Stimulated activated CD8-positive, alpha-beta memory T cell treated with anti-CD3 and anti-CD28 coated beads, Interleukin-12 subunit alpha, Interleukin-12 subunit beta, amount 100 ng/mL, for 1 hour (primary cell): ENCODE measurements around the gene C2orf42.
A peak's percentile ranks its signal among the peaks of the same experiment; 100 is the strongest.
"Not testable (repeated sequence)": the region's sequence is repeated elsewhere in the genome, so short reads cannot be mapped to it uniquely, and the experiment has no call there.

Source experiments
- DNase-seq: peaks from one replicate; pipeline ENCODE4 v3.0.0-alpha.2; 2020; ENCODE audit warnings: low read depth

C2orf42 gene

DNA sequence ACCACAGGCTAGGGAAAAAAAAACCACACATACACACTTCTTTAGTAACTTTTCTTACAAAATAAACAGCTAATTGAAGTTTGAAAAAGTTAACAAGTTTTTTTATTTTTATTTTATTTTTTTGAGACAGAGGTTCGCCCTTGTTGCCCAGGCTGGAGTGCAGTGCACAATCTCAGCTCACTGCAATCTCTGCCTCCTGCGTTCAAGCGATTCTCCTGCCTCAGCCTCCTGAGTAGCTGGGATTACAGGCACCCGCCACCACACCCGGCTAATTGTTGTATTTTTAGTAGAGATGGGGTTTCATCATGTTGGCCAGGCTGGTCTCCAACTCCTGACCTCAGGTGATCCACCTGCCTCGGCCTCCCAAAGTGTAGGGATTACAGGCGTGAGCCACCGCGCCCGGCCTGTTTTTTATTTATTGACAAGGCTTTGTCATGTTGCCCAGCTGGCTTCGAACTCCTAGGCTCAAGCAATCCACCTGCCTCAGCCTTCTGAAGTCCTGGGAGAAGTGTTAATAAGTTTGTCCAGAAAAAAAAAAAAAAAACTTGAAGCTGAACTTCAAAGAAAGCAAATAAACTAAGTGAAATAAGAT is 21.1 kb downstream of the C2orf42 start:
- DNase-seq: not testable (repeated sequence)

DNA sequence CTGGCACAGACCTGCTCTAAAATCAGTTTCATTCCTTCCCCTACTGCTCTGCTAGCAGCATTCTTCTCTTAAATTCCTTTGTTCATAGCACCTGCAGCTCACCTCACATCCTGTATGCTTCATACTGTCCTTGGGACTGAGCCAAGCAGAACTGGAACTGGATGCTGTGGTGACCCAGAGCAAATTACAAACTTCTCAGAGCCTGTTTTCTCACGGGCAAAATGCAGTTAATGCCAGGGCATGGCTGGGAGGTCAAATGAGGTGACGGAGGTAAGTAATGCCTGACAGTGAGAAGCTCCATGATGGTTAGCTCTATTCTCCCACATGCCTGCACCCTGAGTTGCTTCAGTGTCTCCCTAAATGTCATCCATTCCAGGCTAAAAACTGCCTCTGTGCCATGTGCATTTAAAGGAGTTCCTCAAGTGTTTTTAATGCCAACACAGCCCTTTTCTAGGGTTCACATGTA is 29.7 kb downstream of the C2orf42 start:
- no peak for DNase-seq

DNA sequence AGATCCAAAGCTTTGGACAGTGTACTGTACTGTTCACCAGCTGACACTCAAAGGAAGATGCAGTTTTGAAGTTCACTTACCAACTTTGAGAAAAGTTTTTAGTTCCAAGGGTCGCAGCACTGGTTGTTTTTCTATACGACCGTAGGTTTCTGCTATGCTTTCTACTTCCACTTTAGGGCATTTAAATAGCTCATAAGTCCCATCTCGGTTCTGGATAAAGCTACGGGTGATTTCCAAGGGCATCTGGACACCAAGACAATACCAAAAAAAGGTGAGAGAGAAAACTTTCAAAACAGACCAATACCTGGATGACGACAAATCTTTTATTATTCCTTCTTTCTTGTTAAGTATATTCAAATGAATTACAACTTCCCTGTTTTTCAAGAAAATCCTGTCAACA is 30.3 kb downstream of the C2orf42 start:
- no peak for DNase-seq

DNA sequence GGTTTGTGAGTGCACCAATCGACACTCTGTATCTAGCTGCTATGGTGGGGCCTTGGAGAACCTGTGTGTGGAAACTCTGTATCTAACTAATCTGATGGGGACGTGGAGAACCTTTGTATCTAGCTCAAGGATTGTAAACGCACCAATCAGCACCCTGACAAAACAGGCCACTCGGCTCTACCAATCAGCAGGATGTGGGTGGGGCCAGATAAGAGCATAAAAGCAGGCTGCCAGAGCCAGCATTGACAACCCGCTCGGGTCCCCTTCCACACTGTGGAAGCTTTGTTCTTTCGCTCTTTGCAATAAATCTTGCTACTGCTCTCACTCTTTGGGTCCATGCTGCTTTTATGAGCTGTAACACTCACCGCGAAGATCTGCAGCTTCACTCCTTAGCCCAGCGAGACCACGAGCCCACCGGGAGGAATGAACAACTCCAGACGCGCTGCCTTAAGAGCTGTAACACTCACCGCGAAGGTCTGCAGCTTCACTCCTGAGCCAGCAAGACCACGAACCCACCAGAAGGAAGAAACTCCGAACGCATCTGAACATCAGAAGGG is 41.6 kb downstream of the C2orf42 start:
- not testable (repeated sequence) for DNase-seq

DNA sequence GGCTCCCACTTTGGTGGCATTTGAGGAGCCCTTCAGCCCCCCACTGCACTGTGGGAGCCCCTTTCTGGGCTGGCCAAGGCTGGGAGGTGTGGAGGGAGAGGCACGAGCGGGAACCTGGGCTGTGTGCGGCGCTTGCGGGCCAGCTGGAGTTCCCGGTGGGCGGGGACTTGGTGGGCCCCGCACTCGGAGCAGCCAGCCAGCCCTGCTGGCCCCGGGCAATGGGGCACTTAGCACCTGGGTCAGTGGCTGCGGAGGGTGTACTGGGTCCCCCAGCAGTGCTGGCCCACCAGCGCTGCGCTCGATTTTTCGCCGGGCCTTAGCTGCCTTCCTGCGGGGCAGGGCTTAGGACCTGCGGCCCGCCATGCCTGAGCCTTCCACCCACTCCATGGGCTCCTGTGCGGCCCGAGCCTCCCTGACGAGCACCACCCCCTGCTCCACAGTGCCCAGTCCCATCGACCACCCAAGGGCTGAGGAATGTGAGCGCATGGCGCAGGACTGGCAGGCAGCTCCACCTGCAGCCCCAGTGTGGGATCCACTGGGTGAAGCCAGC is 42.5 kb downstream of the C2orf42 start:
- not testable (repeated sequence) for DNase-seq

DNA sequence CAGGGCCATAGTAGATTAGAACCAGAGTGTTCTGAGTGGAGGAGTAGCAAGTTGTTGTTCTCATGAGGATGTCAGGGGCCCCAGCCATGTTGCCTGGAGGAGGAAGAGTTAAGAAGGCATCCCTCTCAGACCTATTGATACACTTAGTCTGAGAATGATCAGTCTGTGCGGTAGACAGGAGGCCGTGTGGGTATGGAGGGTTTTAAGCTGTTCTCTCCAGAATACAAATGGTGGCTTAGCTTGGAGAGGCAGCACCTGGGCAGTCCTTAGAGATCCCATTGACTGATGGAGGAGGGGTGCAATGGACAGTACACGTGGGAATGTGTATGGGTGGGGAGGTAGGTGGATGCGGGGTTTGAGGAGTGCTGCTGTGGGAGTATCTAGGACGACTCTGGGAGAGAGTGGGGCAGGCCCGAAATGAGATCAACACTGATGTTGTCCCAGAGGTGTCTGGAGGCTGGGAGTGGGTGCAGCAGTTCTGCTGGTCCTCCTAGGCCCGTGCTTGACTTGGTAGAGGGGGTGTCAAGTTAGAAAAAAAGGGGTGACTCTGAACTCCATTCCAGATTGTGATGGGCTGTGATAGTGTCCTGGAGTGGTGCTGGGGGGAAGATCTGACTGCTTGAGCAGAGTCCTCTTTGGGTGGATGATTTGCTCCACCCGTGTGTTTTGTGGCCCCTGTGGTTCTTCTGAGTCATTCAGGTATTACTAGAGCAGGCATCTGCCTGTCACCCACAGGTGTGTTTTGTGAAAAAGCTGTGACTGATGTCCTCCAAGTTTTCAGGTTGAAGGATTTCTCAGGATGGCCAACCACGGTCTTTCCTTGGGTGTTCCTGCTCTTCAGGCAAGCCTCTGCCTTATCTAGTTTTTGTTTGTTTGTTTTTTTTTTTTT is 44.7 kb downstream of the C2orf42 start:
- no peak for DNase-seq

- no peak for DNase-seq
Observed at GRCh38 chr2:70145144-70145490, 45.7 kb downstream of the C2orf42 start.

DNA sequence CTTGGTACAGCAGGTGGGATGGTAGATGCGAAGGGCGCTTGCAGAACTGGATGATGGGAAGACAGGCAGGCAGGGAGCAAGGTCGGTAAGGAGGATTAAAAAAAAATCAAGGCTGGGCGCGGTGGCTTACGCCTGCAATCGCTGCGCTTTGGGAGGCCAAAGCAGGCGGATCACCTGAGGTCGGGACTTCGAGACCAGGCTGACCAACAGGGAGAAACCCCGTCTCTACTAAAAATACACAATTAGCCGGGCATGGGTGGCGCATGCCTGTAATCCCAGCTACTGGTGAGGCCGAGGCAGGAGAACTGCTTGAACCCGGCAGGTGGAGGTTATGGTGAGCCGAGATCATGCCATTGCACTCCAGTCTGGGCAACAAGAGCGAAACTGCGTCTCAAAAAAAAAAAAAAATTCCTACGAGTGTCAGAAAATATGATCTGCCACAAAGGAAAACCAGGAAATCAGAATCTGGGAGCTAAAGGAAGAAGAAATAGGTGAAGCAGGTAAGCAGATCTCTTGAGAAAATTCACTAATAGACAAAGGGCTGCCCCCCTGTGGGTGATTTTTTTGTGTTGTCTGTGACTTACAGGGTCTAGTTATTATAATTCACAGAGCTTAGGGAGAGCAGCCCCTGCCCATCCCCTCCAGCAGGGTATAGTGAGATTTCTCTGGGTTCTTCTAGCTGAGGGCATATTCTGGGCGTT is 46.2 kb downstream of the C2orf42 start:
- no peak for DNase-seq

- DNase-seq: no peak
Observed at GRCh38 chr2:70143314-70144150, 47.3 kb downstream of the C2orf42 start.

- peak; percentile 100 for DNase-seq
Observed at GRCh38 chr2:70142590-70143313, 48.1 kb downstream of the C2orf42 start.

GRCh38 chr2:70141902-70142589 is 48.8 kb downstream of the C2orf42 start:
- DNase-seq: no peak

GRCh38 chr2:70141212-70141901 is 49.5 kb downstream of the C2orf42 start:
- DNase-seq: no peak

DNA sequence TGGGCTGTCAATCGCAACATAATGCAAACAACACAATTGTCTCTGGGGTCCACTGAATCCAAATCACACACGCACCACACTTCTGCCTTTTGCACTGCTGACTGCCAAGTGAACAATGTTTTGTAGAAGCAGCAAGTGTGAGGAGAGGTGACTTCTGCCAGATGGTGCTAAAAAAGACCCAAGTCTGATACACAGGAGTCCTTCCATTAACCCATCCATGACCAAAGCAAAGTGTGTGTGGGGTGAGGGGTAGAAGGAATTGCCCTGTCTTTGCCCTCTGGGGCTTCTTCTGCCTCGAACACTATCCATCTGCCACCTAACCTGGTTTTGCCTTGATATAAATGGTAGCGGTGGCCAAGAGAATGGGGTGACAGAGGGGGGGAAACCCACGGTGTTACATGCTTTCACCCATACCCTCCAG is 50.0 kb downstream of the C2orf42 start:
- DNase-seq: no peak

DNA sequence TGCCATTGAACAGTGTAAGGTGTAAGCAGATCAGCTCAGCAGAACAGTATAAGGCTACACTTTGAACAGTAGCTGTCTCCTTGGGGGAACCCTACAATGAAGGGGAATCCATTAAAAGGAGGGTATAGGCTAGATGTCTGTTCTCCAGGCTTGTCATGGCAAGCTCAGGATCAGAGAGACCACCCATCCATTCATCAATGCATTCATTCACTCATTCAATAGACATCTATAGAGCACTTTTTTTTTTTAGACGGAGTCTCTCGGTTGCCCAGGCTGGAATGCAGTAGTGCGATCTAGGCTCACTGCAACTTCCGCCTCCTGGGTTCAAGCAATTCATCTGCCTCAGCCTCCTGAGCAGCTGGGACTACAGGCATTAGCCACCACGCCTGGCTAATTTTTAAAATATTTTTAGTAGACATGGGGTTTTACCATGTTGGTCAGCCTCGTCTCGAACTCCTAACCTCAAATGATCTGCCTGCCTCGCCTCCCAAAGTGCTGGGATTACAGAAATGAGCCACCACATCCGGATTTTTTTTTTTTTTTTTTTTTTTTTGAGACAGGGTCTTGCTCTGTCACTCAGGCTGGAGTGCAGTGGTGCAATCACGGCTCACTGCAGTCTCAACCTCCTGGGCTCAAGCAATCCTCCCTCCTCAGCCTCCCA is 56.4 kb downstream of the C2orf42 start:
- DNase-seq: not testable (repeated sequence)

DNA sequence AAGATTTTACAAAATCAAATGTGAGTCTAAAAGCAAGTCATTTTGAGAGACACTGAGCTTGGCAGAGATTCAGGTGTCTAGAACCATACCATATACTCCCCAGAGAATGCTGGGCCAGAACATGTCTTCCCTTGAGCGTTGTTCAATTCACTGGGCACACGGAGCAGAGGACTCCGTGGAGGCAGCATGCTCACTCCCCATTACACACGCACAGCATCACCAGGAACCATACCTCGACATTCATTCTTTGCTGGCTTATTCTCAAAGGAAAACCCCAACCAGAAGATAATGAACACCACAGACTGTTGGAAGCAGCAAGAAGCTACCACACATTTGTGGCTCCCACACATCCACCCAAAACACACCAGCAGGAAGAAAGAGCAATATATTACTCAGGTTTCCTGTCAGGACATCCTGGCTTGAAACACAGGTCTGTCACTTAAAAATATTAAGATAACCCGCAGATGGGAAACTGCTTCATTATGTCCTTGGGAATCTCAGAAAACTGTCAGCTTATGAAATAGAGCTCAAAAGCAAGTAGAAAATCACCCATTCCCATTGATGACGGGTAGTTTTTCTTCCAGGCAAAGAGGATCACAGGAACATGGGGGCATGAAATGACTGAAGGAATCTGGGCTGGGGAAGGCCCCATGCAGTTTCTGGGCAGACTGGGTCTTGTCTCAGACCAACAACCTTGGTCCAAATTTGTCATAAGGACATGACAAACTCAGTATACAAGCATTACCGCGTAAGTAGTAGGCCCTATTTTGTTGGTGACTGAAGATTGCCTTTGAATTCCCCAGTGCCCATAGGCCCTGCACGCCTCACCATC is 57.1 kb downstream of the C2orf42 start:
- DNase-seq: no peak

GRCh38 chr2:70133127-70133452 is 57.7 kb downstream of the C2orf42 start:
- no peak for DNase-seq

DNA sequence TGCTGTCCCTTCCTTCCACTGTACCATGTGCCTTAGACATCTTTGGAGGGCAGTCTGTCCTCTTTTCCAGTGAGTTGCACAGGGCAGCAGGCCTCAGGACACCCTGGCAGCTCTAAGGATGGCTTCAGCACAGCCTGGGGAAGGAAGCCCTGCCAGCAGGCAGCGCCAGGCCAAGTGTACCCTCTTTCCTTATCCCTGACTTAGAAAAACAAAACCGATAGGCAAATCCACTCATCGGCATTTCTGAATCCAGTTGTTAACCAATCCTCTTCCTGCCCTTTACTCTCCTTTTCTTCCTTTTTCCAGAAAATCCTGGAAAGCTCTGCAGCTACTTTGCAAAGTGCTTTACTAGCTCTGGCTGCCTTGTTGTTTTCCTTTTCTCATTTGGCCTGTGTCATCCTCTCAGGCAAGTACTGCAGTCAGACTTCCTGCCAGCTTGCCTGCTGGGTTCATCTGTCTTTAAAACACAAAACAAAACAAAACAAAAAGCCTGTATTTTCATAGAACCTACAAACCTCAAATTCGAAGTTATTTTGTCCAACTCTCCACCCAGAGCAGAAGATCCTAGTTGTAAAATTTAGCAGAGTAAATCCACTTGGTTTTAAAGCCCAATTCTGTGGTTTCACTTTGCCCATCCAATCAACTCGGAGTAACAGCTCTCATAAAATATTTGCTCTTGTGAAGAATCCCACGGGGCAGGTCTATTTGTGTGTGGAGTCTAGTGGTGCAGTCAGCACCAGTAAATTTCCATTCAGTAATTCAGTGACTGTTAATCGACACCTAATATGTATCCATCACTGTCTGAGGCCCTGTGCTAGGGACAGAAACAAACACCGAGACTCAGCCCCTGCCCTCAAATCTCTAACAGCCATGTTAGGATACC is 58.3 kb downstream of the C2orf42 start:
- DNase-seq: no peak
